ENCODE measurements around the gene SAT2.

DNA sequence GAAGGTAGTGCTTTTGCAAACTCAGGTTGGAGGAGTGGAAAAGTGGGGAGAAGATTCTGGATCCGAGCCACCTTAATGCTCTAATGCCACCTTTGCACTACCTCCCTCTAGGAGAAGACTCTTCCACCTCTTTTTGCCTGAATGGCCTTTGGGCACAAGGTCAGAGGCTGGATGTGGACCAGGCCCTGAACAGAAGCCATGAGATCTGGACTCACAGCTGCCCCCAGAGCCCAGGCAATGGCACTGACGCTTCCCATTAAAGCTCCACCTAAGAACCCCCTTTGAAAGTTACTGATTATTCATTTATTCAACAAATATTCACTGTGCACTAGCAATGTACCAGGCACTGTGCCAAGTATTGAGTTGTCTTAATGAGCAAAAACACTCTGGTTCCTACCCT, 5.5 kb upstream of the SAT2 start:
- no peak for TF ChIP-seq SPI1 (IDR thresholded peaks at IDR 0.05; ENCODE audit: borderline replicate concordance, insufficient read depth, low read depth, low read length)
- TF ChIP-seq, protein P1, sequence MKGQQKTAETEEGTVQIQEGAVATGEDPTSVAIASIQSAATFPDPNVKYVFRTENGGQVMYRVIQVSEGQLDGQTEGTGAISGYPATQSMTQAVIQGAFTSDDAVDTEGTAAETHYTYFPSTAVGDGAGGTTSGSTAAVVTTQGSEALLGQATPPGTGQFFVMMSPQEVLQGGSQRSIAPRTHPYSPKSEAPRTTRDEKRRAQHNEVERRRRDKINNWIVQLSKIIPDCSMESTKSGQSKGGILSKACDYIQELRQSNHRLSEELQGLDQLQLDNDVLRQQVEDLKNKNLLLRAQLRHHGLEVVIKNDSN (IDR thresholded peaks at IDR 0.05; ENCODE audit: borderline replicate concordance, extremely low read length, insufficient read depth, low read depth, low read length): no peak
- no peak for TF ChIP-seq RELA (IDR thresholded peaks at IDR 0.05; ENCODE audit: borderline replicate concordance, partially characterized antibody)
- no peak for TF ChIP-seq HDAC2 (IDR thresholded peaks at IDR 0.05)
- no peak for TF ChIP-seq ATF7 (IDR thresholded peaks at IDR 0.05; ENCODE audit: low read depth)
- TF ChIP-seq, protein P2, sequence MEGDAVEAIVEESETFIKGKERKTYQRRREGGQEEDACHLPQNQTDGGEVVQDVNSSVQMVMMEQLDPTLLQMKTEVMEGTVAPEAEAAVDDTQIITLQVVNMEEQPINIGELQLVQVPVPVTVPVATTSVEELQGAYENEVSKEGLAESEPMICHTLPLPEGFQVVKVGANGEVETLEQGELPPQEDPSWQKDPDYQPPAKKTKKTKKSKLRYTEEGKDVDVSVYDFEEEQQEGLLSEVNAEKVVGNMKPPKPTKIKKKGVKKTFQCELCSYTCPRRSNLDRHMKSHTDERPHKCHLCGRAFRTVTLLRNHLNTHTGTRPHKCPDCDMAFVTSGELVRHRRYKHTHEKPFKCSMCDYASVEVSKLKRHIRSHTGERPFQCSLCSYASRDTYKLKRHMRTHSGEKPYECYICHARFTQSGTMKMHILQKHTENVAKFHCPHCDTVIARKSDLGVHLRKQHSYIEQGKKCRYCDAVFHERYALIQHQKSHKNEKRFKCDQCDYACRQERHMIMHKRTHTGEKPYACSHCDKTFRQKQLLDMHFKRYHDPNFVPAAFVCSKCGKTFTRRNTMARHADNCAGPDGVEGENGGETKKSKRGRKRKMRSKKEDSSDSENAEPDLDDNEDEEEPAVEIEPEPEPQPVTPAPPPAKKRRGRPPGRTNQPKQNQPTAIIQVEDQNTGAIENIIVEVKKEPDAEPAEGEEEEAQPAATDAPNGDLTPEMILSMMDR (IDR thresholded peaks at IDR 0.05 in 2 of 3, conservative IDR thresholded peaks at IDR 0.05 in 1 of 3; ENCODE audit: control insufficient read depth in 2 of 3, extremely low read depth in 1 of 3, insufficient read depth in 1 of 3, low read depth in 3 of 3, low read length in 3 of 3): 0 out of 6 replicates have a peak, but pooled peaks of 1 of the 3 experiments have one; percentile 2
- no peak for TF ChIP-seq HDAC6 (IDR thresholded peaks at IDR 0.05; ENCODE audit: unreplicated experiment)
- no peak for TF ChIP-seq BHLHE40 (IDR thresholded peaks at IDR 0.05; ENCODE audit: borderline replicate concordance in 1 of 2, low read depth in 2 of 2, low read length in 1 of 2)
- TF ChIP-seq POLR2AphosphoS5 (IDR thresholded peaks at IDR 0.05; ENCODE audit: low read length): no peak
- no peak for TF ChIP-seq BCL11A (IDR thresholded peaks at IDR 0.05; ENCODE audit: low read depth, low read length)
- TF ChIP-seq SIN3A (IDR thresholded peaks at IDR 0.05; ENCODE audit: low read depth, low read length): no peak
- no peak for TF ChIP-seq NFXL1 (IDR thresholded peaks at IDR 0.05; ENCODE audit: borderline replicate concordance)

Measured in GM12878 (cell line).